SK-N-SH (cell line): ENCODE data around the gene PLIN4.

Source experiments
- TF ChIP-seq, protein P1 (sequence below): fragments of 150-350 bp; IDR thresholded peaks from 2 replicates; pipeline ENCODE4 v1.6.1; 2017; ENCODE audit warnings: antibody characterized with exemption, low read length, low read depth, borderline replicate concordance
- TF ChIP-seq, protein P2 (sequence below): fragments of 200-600 bp; sonication (generic); IDR thresholded peaks from 2 replicates; pipeline ENCODE4 v1.6.1; 2017; ENCODE audit warnings: antibody characterized with exemption, mild to moderate bottlenecking, moderate library complexity

DNA sequence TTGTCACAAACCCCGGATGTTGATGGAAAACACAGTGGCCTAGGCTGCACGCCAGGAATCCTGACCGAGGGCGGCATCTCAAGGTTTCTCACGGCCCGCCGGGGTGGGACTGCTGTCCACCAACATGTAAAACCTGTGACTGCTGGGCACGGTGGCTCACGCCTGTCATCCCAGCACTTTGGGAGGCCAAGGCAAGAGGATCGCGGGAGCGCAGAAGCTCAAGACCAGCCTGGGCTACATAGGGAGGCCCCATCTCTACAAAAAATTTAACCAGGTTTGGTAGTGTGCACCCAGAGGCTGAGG, 11.2 kb downstream of the PLIN4 start:
- TF ChIP-seq, protein P1, sequence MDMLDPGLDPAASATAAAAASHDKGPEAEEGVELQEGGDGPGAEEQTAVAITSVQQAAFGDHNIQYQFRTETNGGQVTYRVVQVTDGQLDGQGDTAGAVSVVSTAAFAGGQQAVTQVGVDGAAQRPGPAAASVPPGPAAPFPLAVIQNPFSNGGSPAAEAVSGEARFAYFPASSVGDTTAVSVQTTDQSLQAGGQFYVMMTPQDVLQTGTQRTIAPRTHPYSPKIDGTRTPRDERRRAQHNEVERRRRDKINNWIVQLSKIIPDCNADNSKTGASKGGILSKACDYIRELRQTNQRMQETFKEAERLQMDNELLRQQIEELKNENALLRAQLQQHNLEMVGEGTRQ: no peak
- TF ChIP-seq, protein P2, sequence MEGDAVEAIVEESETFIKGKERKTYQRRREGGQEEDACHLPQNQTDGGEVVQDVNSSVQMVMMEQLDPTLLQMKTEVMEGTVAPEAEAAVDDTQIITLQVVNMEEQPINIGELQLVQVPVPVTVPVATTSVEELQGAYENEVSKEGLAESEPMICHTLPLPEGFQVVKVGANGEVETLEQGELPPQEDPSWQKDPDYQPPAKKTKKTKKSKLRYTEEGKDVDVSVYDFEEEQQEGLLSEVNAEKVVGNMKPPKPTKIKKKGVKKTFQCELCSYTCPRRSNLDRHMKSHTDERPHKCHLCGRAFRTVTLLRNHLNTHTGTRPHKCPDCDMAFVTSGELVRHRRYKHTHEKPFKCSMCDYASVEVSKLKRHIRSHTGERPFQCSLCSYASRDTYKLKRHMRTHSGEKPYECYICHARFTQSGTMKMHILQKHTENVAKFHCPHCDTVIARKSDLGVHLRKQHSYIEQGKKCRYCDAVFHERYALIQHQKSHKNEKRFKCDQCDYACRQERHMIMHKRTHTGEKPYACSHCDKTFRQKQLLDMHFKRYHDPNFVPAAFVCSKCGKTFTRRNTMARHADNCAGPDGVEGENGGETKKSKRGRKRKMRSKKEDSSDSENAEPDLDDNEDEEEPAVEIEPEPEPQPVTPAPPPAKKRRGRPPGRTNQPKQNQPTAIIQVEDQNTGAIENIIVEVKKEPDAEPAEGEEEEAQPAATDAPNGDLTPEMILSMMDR: no peak
